Mucosa of descending colon (tissue), 3 donors: ENCODE measurements around the gene WNT11. TPM values are rescaled to one million over a fixed set of nuclear protein-coding genes. Genes with fewer than 3 reads are reported as not detected.

ENCODE experiments used
- ATAC-seq: fragments of 200-7000 bp; cut with Tn5 transposase; one replicate; pipeline ENCODE4 v1.9.1; 2020; ENCODE audit warnings: mild to moderate bottlenecking, moderate library complexity
- DNase-seq, 3 donors: peaks; one replicate each; pipeline ENCODE4 v3.0.0-alpha.2; 2020
- H3K36me3 ChIP-seq: fragments of 200-600 bp; one replicate; pipeline ENCODE4 v1.8.0; 2021; ENCODE audit warnings: low read depth, mild to moderate bottlenecking
- H3K4me1 ChIP-seq: fragments of 200-600 bp; one replicate; pipeline ENCODE4 v1.8.0; 2021; ENCODE audit warnings: low read depth, mild to moderate bottlenecking
- H3K4me3 ChIP-seq: fragments of 200-600 bp; one replicate; pipeline ENCODE4 v1.8.0; 2021; ENCODE audit warnings: mild to moderate bottlenecking
- H3K9me3 ChIP-seq: fragments of 200-600 bp; one replicate; pipeline ENCODE4 v1.8.0; 2021; ENCODE audit warnings: mild to moderate bottlenecking
- intact Hi-C, 2 donors: fragments of 100-400 bp; cut with DNase I in 1 of 2; cut with micrococcal nuclease in 1 of 2; formaldehyde crosslinking; loops; one replicate each; pipeline versions ENCODE4 v1.11.0 to v1.11.1; 2022; cut with DNase I, micrococcal nuclease
- total RNA-seq, 3 donors: library from RNA; stranded (reverse); fragmentation: NEBNext Ultra II Directional in 2 of 3; extraction: Animal tissue kit (Norgen Biotek cat#: 25700) in 2 of 3; gene quantifications; one replicate each; pipeline versions ENCODE4 v1.2.1 to v1.2.4, GENCODE V29; 2021 to 2023
- TF ChIP-seq, protein P1 (sequence below): fragments of 200-600 bp; IDR thresholded peaks from one replicate; pipeline ENCODE4 v1.8.0; 2022; ENCODE audit warnings: antibody characterized with exemption, mild to moderate bottlenecking
- donor health status: DM: no; HTN: no; CAD: no; lungs with moderate emphysema.
- donor health status: DM: no; HTN: no; CAD: no.
- donor health status: DM: no; HTN: yes; CAD: no.

The WNT11 gene
- total RNA-seq, 3 donors from 2014 or later: 3.4 to 5.7 (median 5.2) TPM

- TF ChIP-seq, protein P1, sequence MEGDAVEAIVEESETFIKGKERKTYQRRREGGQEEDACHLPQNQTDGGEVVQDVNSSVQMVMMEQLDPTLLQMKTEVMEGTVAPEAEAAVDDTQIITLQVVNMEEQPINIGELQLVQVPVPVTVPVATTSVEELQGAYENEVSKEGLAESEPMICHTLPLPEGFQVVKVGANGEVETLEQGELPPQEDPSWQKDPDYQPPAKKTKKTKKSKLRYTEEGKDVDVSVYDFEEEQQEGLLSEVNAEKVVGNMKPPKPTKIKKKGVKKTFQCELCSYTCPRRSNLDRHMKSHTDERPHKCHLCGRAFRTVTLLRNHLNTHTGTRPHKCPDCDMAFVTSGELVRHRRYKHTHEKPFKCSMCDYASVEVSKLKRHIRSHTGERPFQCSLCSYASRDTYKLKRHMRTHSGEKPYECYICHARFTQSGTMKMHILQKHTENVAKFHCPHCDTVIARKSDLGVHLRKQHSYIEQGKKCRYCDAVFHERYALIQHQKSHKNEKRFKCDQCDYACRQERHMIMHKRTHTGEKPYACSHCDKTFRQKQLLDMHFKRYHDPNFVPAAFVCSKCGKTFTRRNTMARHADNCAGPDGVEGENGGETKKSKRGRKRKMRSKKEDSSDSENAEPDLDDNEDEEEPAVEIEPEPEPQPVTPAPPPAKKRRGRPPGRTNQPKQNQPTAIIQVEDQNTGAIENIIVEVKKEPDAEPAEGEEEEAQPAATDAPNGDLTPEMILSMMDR: no peak
- no peak for ATAC-seq
- Histone ChIP-seq H3K36me3 (no peaks in the 10 kb centered on the region), H3K9me3 (no peaks in the 10 kb centered on the region), H3K4me3 (no peak overlapping the region), H3K4me1 (no peaks in the 10 kb centered on the region)
- DNase-seq: peak in 1 of 3 donors; percentile 17
- intact Hi-C loops: no loop called here
These were observed 8.2 kb downstream of the WNT11 start for GRCh38 chr11:76197941-76198640.

- intact Hi-C loops: no loop called here
- H3K36me3 ChIP-seq: no peaks in the 10 kb centered on the region
- ATAC-seq (no peak), DNase-seq (no peak)
- TF ChIP-seq, protein P1: no peak
- H3K4me3 ChIP-seq: no peak overlapping the region
- H3K9me3 ChIP-seq: no peaks in the 10 kb centered on the region
- H3K4me1 ChIP-seq: no peaks in the 10 kb centered on the region
These were observed 9.0 kb downstream of the WNT11 start for GRCh38 chr11:76197332-76197731.

- TF ChIP-seq, protein P1: no peak
- Histone ChIP-seq H3K4me1 (no peaks in the 10 kb centered on the region), H3K9me3 (no peaks in the 10 kb centered on the region), H3K4me3 (no peak overlapping the region), H3K36me3 (no peaks in the 10 kb centered on the region)
- DNase-seq: no peak
- intact Hi-C loops: no loop called here
- ATAC-seq: no peak
These were observed 9.5 kb downstream of the WNT11 start for GRCh38 chr11:76196849-76197248.

DNA sequence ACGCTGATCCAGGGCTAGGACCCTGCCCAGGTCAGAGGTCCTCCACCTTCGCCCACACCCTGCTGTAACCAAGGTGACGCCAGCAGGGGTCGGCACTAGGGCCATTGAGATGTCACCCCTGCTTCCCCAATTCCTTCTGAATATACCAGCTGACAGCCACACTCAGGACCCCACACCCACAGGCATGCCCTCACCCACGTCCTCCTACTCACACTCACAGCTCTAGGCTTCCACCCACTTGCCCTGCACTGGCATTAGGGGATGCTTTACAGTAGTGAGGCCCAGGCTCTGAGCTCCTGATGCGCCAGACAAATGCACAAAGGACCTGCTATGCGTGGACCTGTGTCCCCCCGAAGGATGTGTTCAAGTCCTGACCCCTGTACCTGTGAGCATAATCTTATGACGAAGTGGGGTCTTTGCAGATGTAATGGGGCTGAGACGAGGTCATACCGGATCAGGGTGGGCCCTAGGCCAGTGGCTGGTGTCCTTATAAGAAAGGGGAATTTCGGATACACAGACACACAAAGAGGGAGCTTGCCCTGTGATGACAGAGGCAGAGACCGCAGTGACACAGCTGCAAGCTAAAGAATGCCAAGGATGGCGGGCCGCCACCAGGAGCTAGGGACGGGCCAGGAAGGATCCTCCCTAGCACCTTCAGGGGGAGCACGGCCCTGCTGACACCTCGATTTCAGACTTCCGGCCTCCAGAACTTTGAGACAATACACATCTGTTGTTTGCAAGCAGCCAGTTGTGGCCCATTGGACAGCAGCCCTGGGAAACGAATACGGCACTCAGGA is 11.2 kb downstream of the WNT11 start:
- no peaks in the 10 kb centered on the region for H3K9me3 ChIP-seq
- no peaks in the 10 kb centered on the region for H3K36me3 ChIP-seq
- no peak for DNase-seq
- TF ChIP-seq, protein P1: no peak
- intact Hi-C loops: no loop called here
- no peak overlapping the region for H3K4me3 ChIP-seq
- H3K4me1 ChIP-seq: no peaks in the 10 kb centered on the region
- no peak for ATAC-seq

DNA sequence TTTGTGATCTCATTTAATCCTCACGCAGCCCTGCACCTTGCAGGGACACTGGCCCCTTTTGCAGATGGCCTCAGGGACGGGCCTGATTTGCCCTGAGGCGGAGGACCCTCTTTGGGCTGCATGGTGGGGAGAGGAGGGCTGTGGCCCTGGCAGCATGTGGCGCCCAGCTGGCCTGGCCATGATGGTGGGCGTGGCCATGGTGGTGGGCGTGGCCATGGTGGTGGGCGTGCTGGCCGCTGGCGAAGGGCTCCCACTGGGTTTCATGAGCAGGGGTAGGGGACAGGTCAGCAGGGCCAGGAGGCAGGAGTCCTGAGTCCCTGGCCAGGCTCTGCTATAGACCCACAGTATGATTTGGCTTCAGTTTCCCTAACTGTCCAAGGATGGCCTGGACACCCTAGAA is 13.1 kb downstream of the WNT11 start:
- no peak overlapping the region for H3K4me3 ChIP-seq
- no peak for DNase-seq
- TF ChIP-seq, protein P1: no peak
- no peaks in the 10 kb centered on the region for H3K36me3 ChIP-seq
- H3K4me1 ChIP-seq: no peaks in the 10 kb centered on the region
- intact Hi-C loops: no loop called here
- no peaks in the 10 kb centered on the region for H3K9me3 ChIP-seq
- ATAC-seq: no peak
